Glutamatergic neuron (in vitro differentiated cells): ENCODE results near the gene CTNND2. TPM values are rescaled to one million over a fixed set of nuclear protein-coding genes. Genes with fewer than 3 reads are reported as not detected.
"Not testable (repeated sequence)": the region's sequence is repeated elsewhere in the genome, so short reads cannot be mapped to it uniquely, and the experiment has no call there.

Experiments used
- DNase-seq: peaks from one replicate; pipeline ENCODE4 v3.0.0; 2022
- H3K27ac Mint-ChIP-seq: one replicate; pipeline ENCODE4 v1.8.0; 2020; ENCODE audit warnings: mild to moderate bottlenecking, mixed read lengths, inconsistent platforms; ENCODE audit not compliant: unreplicated experiment
- H3K27me3 Mint-ChIP-seq: one replicate; pipeline ENCODE4 v1.8.0; 2020; ENCODE audit warnings: mild to moderate bottlenecking, moderate library complexity, mixed read lengths, inconsistent platforms; ENCODE audit not compliant: unreplicated experiment
- H3K36me3 Mint-ChIP-seq: one replicate; pipeline ENCODE4 v1.8.0; 2020; ENCODE audit warnings: mild to moderate bottlenecking, mixed read lengths, inconsistent platforms; ENCODE audit not compliant: unreplicated experiment
- H3K4me1 Mint-ChIP-seq: one replicate; pipeline ENCODE4 v1.8.0; 2020; ENCODE audit warnings: mild to moderate bottlenecking, low read depth, mixed read lengths, inconsistent platforms; ENCODE audit not compliant: unreplicated experiment
- H3K4me3 Mint-ChIP-seq: one replicate; pipeline ENCODE4 v1.8.0; 2020; ENCODE audit warnings: mild to moderate bottlenecking, mixed read lengths, inconsistent platforms; ENCODE audit not compliant: unreplicated experiment
- H3K9me3 Mint-ChIP-seq: one replicate; pipeline ENCODE4 v1.8.0; 2020; ENCODE audit warnings: mild to moderate bottlenecking, moderate library complexity, mixed read lengths, inconsistent platforms; ENCODE audit not compliant: unreplicated experiment
- total RNA-seq: library from RNA; stranded (reverse); fragmentation: NEBNext Ultra II Directional; extraction: Animal tissue kit (Norgen Biotek cat#: 25700); gene quantifications from one replicate; pipeline ENCODE4 v1.2.1, GENCODE V29; 2021; ENCODE audit not compliant: unreplicated experiment
- TF ChIP-seq, protein P1 (sequence below): fragments of 200-600 bp; sonication (generic); IDR thresholded peaks from one replicate; pipeline ENCODE4 v1.5.0; 2021; ENCODE audit not compliant: partially characterized antibody, unreplicated experiment

Gene CTNND2
- total RNA-seq, 1 donor from 2014 or later, result 134 TPM

DNA sequence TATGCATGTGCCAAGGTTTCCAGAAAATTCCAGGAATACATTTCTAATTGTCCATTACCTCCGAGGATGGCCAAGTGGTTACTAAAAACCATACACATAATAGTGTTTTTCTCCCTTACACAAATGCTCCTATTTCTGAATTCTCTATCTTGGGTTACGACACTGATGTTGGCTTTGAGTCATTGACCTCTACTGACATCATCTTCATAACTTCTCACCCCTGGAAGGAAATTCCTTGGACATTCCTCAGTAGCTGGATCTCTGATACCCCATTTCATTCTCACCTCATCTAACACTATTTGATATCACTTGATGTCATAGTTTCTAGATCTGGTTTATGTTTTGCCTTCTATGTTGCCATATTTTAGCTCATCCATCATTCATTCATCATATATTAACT, 287.2 kb downstream of the CTNND2 start:
- Mint-ChIP-seq H3K36me3 (no peaks in the 10 kb centered on the region), H3K27ac (no peak overlapping the region), H3K4me3 (no peak overlapping the region), H3K4me1 (no peaks in the 10 kb centered on the region), H3K27me3 (no peaks in the 10 kb centered on the region), H3K9me3 (no peaks in the 10 kb centered on the region)
- TF ChIP-seq, protein P1, sequence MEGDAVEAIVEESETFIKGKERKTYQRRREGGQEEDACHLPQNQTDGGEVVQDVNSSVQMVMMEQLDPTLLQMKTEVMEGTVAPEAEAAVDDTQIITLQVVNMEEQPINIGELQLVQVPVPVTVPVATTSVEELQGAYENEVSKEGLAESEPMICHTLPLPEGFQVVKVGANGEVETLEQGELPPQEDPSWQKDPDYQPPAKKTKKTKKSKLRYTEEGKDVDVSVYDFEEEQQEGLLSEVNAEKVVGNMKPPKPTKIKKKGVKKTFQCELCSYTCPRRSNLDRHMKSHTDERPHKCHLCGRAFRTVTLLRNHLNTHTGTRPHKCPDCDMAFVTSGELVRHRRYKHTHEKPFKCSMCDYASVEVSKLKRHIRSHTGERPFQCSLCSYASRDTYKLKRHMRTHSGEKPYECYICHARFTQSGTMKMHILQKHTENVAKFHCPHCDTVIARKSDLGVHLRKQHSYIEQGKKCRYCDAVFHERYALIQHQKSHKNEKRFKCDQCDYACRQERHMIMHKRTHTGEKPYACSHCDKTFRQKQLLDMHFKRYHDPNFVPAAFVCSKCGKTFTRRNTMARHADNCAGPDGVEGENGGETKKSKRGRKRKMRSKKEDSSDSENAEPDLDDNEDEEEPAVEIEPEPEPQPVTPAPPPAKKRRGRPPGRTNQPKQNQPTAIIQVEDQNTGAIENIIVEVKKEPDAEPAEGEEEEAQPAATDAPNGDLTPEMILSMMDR, result no peak
- DNase-seq, result no peak

DNA sequence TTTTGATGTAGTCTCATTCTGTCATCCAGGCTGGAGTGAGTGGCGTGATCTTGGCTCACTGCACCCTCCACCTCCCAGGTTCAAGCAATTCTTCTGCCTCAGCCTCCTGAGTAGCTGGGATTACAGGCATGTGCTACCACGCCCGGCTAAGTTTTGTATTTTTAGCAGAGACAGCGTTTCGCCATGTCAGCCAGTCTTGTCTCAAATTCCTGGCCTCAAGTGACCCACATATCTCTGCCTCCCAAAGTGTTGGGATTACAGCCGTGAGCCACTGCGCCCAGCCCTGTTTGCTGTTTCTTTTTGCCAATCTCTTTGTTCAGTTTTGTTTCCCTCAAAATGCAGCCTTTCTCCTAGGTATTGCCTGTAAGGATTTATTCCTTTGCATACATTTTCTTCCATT, 287.6 kb downstream of the CTNND2 start:
- not testable (repeated sequence) for H3K4me3 Mint-ChIP-seq, H3K4me1 Mint-ChIP-seq, H3K27ac Mint-ChIP-seq, H3K27me3 Mint-ChIP-seq, H3K9me3 Mint-ChIP-seq, DNase-seq, H3K36me3 Mint-ChIP-seq

DNA sequence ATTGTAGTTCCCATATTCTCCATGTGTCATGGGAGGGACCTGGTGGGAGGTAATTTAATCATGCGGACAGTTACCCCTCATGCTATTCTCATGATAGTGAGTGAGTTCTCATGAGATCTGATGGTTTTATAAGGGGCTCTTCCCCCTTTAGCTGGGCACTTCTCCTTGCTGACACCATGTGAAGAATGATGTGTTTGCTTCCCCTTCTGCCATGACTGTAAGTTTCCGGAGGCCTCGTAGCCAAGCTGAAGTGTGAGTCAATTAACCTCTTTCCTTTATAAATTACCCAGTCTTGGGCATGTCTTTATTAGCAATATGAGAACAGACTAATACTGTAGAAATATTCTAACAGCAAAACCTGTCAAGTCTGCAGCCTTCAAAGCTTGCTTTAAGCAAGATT, 293.2 kb downstream of the CTNND2 start:
- Mint-ChIP-seq H3K36me3 (peaks cover 4% of the 10 kb centered on the region), H3K4me1 (no peaks in the 10 kb centered on the region), H3K27me3 (no peaks in the 10 kb centered on the region), H3K27ac (no peak overlapping the region), H3K9me3 (peaks cover 5% of the 10 kb centered on the region), H3K4me3 (no peak overlapping the region)
- TF ChIP-seq, protein P1, result no peak
- no peak for DNase-seq

DNA sequence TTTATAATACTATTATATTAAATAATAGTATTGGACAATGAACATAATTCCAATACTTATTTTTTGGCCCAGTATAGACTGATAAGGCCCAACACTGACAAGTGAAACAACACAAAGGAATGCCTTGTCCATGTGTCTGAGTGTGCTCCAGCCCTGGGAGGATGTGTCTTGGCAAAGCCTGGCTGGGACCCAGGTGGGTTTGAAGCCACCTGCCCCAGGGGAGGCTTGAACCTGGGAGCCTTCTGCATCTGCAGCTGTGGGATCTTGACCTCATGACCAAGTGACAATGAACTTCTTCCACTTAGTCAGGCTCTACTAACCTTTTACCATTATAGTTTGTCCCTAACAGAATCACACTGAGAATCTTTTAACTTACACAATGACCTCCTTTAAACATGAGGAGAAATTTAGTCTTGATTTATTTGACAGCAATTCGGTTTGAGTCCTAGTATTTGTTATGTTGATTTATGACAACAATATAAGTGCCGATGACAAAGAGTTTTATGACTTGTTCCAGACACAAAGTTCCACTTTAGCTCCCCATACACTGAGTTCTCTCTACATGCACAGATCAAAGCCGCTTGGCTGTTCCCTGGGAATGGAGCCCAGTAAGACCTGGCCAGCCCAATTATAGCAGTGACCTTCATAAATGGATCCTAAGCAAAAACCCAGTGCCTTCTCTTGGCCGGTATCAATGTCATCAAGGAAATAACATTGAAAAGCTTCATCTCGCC, 294.5 kb downstream of the CTNND2 start:
- Mint-ChIP-seq H3K27ac (no peak overlapping the region), H3K9me3 (peaks cover 5% of the 10 kb centered on the region), H3K4me1 (no peaks in the 10 kb centered on the region), H3K27me3 (no peaks in the 10 kb centered on the region), H3K36me3 (peaks cover 4% of the 10 kb centered on the region), H3K4me3 (no peak overlapping the region)
- no peak for DNase-seq
- TF ChIP-seq, protein P1, result no peak

DNA sequence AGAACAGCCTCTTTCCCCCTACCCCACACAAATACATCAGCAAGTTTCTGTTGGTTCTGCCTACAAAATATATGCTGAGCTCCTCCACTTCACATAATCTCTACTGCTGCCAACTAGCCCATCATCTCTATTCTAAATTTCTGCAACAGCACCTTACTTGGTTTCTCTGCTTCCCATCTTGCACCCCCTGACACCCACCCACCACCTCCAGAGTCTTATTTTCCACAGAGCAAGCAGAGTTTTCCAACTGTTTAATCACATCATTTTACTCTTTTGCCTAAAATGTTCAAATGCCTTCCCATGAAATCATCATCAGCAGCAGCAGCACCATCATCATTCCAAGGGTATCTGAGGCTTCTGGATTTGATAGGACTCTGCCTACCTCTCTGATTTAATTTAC, 295.7 kb downstream of the CTNND2 start:
- no peaks in the 10 kb centered on the region for H3K4me1 Mint-ChIP-seq
- H3K4me3 Mint-ChIP-seq, result no peak overlapping the region
- peaks cover 4% of the 10 kb centered on the region for H3K36me3 Mint-ChIP-seq
- H3K27ac Mint-ChIP-seq, result no peak overlapping the region
- TF ChIP-seq, protein P1, result no peak
- H3K9me3 Mint-ChIP-seq, result peaks cover 5% of the 10 kb centered on the region
- no peak for DNase-seq
- no peaks in the 10 kb centered on the region for H3K27me3 Mint-ChIP-seq
